HFFc6 (cell line): ENCODE results near the gene HS1BP3. TPM values are rescaled to one million over a fixed set of nuclear protein-coding genes. Genes with fewer than 3 reads are reported as not detected.
A peak's percentile ranks its signal among the peaks of the same experiment; 100 is the strongest.

Experiments
- DNase-seq: peaks from one replicate; pipeline ENCODE4 v3.0.0-alpha.2; 2018
- H3K27ac Mint-ChIP-seq: 2 replicates; pipeline ENCODE4 v1.8.0; 2020; ENCODE audit warnings: mild to moderate bottlenecking, mixed read lengths
- H3K27me3 Mint-ChIP-seq: 2 replicates; pipeline ENCODE4 v1.8.0; 2021; ENCODE audit warnings: mild to moderate bottlenecking, moderate library complexity, mixed read lengths; ENCODE audit not compliant: insufficient read depth
- H3K36me3 Mint-ChIP-seq: 2 replicates; pipeline ENCODE4 v1.8.0; 2021; ENCODE audit warnings: low read depth, mixed read lengths
- H3K4me1 Mint-ChIP-seq: 2 replicates; pipeline ENCODE4 v1.8.0; 2020; ENCODE audit warnings: low read depth, mixed read lengths
- H3K4me3 Mint-ChIP-seq: 2 replicates; pipeline ENCODE4 v1.8.0; 2020; ENCODE audit warnings: mild to moderate bottlenecking, moderate library complexity, mixed read lengths
- H3K9me3 Mint-ChIP-seq: 2 replicates; pipeline ENCODE4 v1.8.0; 2020; ENCODE audit warnings: mild to moderate bottlenecking, mixed read lengths
- total RNA-seq, 6 experiments: library from RNA; stranded (reverse); fragmentation: NEBNext Ultra II Directional; extraction: Animal tissue kit (Norgen Biotek cat#: 25700); gene quantifications; 2 replicates in 1 of 6; 3 replicates in 5 of 6; pipeline ENCODE4 v1.2.3, GENCODE V29; 2021
- TF ChIP-seq, protein P1 (sequence below): fragments of 200-600 bp; sonication (generic); IDR thresholded peaks from 2 replicates; pipeline ENCODE4 v1.5.0; 2021; ENCODE audit warnings: antibody characterized with exemption, mild to moderate bottlenecking

The HS1BP3 gene
- total RNA-seq, 6 experiments from 2014 or later = 12.7 to 17.3 (median 15.8) TPM

DNA sequence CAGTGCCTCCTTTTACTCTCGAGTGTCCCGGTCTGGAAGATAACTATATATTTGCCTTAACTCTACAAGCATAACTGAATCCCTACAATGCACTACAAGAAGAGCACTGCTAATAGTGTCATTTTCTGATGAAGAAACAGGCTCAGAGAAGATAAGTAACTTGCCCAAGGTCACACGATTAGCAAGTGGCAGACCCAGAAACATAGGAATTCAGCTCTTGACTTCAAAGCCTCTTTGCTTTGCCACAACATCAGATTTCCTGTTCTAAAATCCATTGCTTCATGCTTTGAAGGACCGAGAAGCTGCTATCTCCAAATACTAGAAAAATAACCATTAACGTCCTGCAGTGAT lies 65.6 kb downstream of the HS1BP3 start:
- no peaks in the 10 kb centered on the region for H3K36me3 Mint-ChIP-seq
- no peaks in the 10 kb centered on the region for H3K9me3 Mint-ChIP-seq
- TF ChIP-seq, protein P1, sequence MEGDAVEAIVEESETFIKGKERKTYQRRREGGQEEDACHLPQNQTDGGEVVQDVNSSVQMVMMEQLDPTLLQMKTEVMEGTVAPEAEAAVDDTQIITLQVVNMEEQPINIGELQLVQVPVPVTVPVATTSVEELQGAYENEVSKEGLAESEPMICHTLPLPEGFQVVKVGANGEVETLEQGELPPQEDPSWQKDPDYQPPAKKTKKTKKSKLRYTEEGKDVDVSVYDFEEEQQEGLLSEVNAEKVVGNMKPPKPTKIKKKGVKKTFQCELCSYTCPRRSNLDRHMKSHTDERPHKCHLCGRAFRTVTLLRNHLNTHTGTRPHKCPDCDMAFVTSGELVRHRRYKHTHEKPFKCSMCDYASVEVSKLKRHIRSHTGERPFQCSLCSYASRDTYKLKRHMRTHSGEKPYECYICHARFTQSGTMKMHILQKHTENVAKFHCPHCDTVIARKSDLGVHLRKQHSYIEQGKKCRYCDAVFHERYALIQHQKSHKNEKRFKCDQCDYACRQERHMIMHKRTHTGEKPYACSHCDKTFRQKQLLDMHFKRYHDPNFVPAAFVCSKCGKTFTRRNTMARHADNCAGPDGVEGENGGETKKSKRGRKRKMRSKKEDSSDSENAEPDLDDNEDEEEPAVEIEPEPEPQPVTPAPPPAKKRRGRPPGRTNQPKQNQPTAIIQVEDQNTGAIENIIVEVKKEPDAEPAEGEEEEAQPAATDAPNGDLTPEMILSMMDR = no peak
- no peak for DNase-seq
- no peak overlapping the region for H3K4me3 Mint-ChIP-seq
- H3K27me3 Mint-ChIP-seq = no peaks in the 10 kb centered on the region; the same call in 1 of the 2 replicates
- H3K27ac Mint-ChIP-seq = peak overlapping the region; percentile 90
- peaks cover 73% of the 10 kb centered on the region for H3K4me1 Mint-ChIP-seq

DNA sequence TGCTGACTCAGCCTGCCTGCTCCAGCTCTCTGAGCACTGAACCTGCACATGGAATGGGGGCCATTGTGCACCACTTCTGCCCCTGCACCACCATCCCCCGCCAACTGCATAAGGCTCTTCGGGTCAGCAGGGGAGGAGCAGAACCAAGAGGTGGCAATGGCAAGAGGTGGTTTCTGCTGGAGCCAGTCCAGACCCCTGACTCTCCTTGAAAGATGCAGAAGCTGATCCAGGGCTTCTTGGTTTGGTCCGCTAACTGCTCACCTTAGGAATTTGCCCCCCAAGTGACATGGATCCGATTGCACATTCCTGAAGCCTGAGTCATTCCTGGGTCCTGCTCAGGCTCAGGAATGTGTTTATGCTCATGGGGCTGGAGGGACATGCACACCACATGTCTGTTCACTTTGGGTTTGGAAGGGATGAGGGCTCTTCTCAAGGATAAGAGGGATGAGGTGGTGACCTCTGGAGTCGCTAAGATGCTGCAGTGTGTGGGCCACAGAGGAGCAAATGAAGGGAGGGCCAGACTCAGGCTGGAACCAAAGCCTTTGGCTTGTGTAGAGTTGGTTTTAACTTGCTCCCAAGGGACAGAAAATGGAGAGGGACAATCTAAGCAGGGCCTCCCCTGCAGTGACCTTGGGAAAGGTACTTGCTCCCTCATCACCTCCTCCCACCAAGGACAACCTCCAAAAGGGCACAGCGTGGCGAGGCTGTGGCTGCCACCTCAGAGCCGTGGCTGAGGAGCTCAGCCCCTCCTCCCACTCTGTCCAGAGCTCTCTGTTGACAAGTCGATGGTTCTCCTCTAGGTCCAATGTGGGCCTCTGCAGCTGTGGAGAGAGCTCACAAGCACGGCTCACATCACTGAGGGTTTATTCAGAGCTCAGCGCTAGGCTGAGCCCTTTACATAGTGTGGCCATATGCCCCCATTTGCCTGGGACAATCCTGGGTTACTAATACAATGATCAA lies 66.2 kb downstream of the HS1BP3 start:
- peak overlapping the region; percentile 90 for H3K27ac Mint-ChIP-seq
- TF ChIP-seq, protein P1 = no peak
- no peaks in the 10 kb centered on the region; the same call in 1 of the 2 replicates for H3K27me3 Mint-ChIP-seq
- H3K4me3 Mint-ChIP-seq = peak overlapping the region; percentile 20
- H3K36me3 Mint-ChIP-seq = no peaks in the 10 kb centered on the region
- H3K9me3 Mint-ChIP-seq = no peaks in the 10 kb centered on the region
- peaks cover 73% of the 10 kb centered on the region for H3K4me1 Mint-ChIP-seq
- peak; percentile 92 for DNase-seq

DNA sequence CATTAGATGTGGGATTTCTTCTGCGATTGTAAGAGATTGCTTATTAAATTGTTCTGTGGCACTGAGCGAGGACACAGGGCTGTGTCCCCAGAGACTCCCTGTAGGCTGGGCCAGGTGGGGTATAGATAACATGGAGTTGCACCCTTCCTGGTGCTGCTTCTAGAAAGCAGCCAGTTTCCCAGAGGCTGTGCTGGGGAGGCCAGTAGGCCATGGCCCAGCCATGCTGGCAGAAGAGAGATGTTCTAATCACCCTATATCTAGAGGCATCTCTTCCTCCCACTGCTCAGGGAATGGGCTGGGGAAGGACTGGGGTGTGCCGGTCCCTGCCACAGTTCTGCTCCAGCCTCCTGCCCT lies 66.9 kb downstream of the HS1BP3 start:
- no peak for DNase-seq
- Mint-ChIP-seq H3K4me1 (peaks cover 73% of the 10 kb centered on the region), H3K27ac (peak overlapping the region; percentile 90), H3K4me3 (peak overlapping the region; percentile 20), H3K9me3 (no peaks in the 10 kb centered on the region), H3K27me3 (no peaks in the 10 kb centered on the region; the same call in 1 of the 2 replicates), H3K36me3 (no peaks in the 10 kb centered on the region)
- TF ChIP-seq, protein P1 = no peak

DNA sequence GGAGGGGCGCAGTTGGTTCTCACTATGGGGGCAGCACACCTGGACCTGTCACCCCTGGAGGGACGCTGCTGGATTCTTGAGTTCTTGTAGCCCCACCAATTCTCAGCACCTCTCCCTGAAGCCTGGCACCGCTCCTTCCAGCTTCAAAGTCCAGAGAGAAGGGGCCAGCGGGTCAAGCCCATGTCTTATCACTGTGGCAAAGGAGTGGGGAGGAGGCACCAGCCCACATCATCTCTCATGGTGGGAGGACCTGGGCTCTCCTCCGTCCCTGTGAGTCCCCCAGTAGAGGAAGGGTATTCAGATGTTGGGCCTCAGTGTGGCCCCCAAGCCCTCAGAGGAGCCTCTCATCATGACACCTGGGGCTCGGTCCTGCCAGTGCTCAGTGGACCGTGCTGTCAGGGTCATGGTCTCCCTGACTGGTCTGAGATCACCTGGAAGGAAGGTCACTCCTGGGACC lies 67.4 kb downstream of the HS1BP3 start:
- Mint-ChIP-seq H3K36me3 (no peaks in the 10 kb centered on the region), H3K4me1 (peaks cover 74% of the 10 kb centered on the region), H3K9me3 (no peaks in the 10 kb centered on the region), H3K27ac (peak overlapping the region; percentile 90), H3K4me3 (no peak overlapping the region), H3K27me3 (no peaks in the 10 kb centered on the region; the same call in 1 of the 2 replicates)
- no peak for DNase-seq
- TF ChIP-seq, protein P1 = no peak

DNA sequence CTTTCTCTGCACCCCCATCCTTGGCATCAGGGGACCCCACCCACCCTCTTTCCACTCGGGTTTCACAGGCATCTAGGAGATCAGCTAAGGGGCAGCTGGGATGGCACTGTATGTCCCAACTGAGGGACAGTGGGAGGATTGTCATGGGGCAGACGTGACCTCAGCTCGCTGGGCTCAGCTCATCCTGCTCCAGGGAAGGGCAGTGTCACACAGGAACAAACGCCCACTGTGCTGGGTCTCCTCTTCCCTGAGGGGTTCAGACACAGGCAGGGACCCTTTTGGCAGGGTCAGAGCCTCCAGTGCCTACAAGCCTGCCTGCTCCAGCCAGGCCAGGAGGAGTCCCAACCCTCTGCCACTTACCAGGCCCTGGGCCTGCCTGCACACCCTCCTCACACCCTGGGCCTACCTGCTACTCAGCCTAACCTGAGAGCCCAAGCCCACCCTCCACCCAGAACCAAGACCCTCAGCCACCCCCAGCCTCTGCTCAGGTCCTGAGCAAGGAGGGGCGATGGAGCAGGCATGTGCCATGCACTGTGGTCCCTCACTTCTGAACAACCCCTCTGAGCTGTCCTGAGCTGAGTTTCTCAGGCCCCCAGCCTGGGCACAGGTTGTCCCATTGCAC lies 68.2 kb downstream of the HS1BP3 start:
- Mint-ChIP-seq H3K4me1 (peaks cover 81% of the 10 kb centered on the region), H3K4me3 (no peak overlapping the region), H3K36me3 (no peaks in the 10 kb centered on the region), H3K27me3 (no peaks in the 10 kb centered on the region; the same call in 1 of the 2 replicates), H3K9me3 (no peaks in the 10 kb centered on the region), H3K27ac (no peak overlapping the region)
- TF ChIP-seq, protein P1 = no peak
- no peak for DNase-seq
